HFFc6 (cell line): ENCODE data around the gene EFNA2. TPM values are rescaled to one million over a fixed set of nuclear protein-coding genes. Genes with fewer than 3 reads are reported as not detected.
"Not testable (repeated sequence)": the region's sequence is repeated elsewhere in the genome, so short reads cannot be mapped to it uniquely, and the experiment has no call there.

Source experiments
- DNase-seq: peaks from one replicate; pipeline ENCODE4 v3.0.0-alpha.2; 2018
- H3K27ac Mint-ChIP-seq: 2 replicates; pipeline ENCODE4 v1.8.0; 2020; ENCODE audit warnings: mild to moderate bottlenecking, mixed read lengths
- H3K27me3 Mint-ChIP-seq: 2 replicates; pipeline ENCODE4 v1.8.0; 2021; ENCODE audit warnings: mild to moderate bottlenecking, moderate library complexity, mixed read lengths; ENCODE audit not compliant: insufficient read depth
- H3K36me3 Mint-ChIP-seq: 2 replicates; pipeline ENCODE4 v1.8.0; 2021; ENCODE audit warnings: low read depth, mixed read lengths
- H3K4me1 Mint-ChIP-seq: 2 replicates; pipeline ENCODE4 v1.8.0; 2020; ENCODE audit warnings: low read depth, mixed read lengths
- H3K4me3 Mint-ChIP-seq: 2 replicates; pipeline ENCODE4 v1.8.0; 2020; ENCODE audit warnings: mild to moderate bottlenecking, moderate library complexity, mixed read lengths
- H3K9me3 Mint-ChIP-seq: 2 replicates; pipeline ENCODE4 v1.8.0; 2020; ENCODE audit warnings: mild to moderate bottlenecking, mixed read lengths
- CTCF ChIP-seq: fragments of 200-600 bp; sonication (generic); IDR thresholded peaks from 2 replicates; pipeline ENCODE4 v1.5.0; 2021; ENCODE audit warnings: antibody characterized with exemption, mild to moderate bottlenecking
- total RNA-seq, 6 experiments: library from RNA; stranded (reverse); fragmentation: NEBNext Ultra II Directional; extraction: Animal tissue kit (Norgen Biotek cat#: 25700); gene quantifications; 2 replicates in 1 of 6; 3 replicates in 5 of 6; pipeline ENCODE4 v1.2.3, GENCODE V29; 2021

The EFNA2 gene
- total RNA-seq, 6 experiments from 2014 or later = not detected

- Mint-ChIP-seq H3K4me1 (peaks cover 25% of the 10 kb centered on the region), H3K27me3 (peaks cover 6% of the 10 kb centered on the region), H3K27ac (peak overlapping the region; percentile 89), H3K36me3 (no peaks in the 10 kb centered on the region), H3K9me3 (no peaks in the 10 kb centered on the region), H3K4me3 (peak overlapping the region; percentile 71)
- no peak; the same call in none of the 2 replicates for TF ChIP-seq CTCF
- DNase-seq = no peak
Observed at GRCh38 chr19:1244693-1245451, 40.8 kb upstream of the EFNA2 start.

GRCh38 chr19:1245494-1246264 lies 40.0 kb upstream of the EFNA2 start:
- H3K36me3 Mint-ChIP-seq = no peaks in the 10 kb centered on the region
- H3K27me3 Mint-ChIP-seq = peaks cover 6% of the 10 kb centered on the region
- H3K4me3 Mint-ChIP-seq = no peak overlapping the region

GRCh38 chr19:1246265-1247087 lies 39.2 kb upstream of the EFNA2 start:
- H3K9me3 Mint-ChIP-seq, H3K27ac Mint-ChIP-seq, H3K4me3 Mint-ChIP-seq, H3K27me3 Mint-ChIP-seq, H3K36me3 Mint-ChIP-seq, DNase-seq: not testable (repeated sequence)
- H3K4me1 Mint-ChIP-seq = peaks cover 17% of the 10 kb centered on the region

More at GRCh38 chr19:1245494-1246264, 40.0 kb upstream of the EFNA2 start:
- H3K4me1 Mint-ChIP-seq = peaks cover 25% of the 10 kb centered on the region
- no peak overlapping the region for H3K27ac Mint-ChIP-seq
- DNase-seq = no peak
- no peaks in the 10 kb centered on the region for H3K9me3 Mint-ChIP-seq
- TF ChIP-seq CTCF = no peak

GRCh38 chr19:1247748-1248138 lies 37.9 kb upstream of the EFNA2 start:
- Mint-ChIP-seq H3K27me3 (peaks cover 11% of the 10 kb centered on the region), H3K27ac (peak overlapping the region; percentile 86), H3K4me3 (peak overlapping the region; percentile 82; the same call in 1 of the 2 replicates), H3K9me3 (no peaks in the 10 kb centered on the region), H3K4me1 (peaks cover 14% of the 10 kb centered on the region), H3K36me3 (peaks cover 8% of the 10 kb centered on the region)
- DNase-seq = no peak
- TF ChIP-seq CTCF = no peak

GRCh38 chr19:1248139-1248785 lies 37.4 kb upstream of the EFNA2 start, which contains the start of gene MIDN:
Gene MIDN (plus strand): TSS chr19:1248583. CDS start chr19:1250297, 1,714 bp downstream.
- Mint-ChIP-seq H3K36me3 (peaks cover 9% of the 10 kb centered on the region), H3K27me3 (peaks cover 12% of the 10 kb centered on the region), H3K4me1 (peaks cover 11% of the 10 kb centered on the region), H3K9me3 (no peaks in the 10 kb centered on the region), H3K27ac (peak within 1 kb of the TSS; percentile 86), H3K4me3 (peak within 1 kb of the TSS; percentile 82)
- DNase-seq = peak; percentile 84
- peak; percentile 62 for TF ChIP-seq CTCF
